Measurements from ENCODE around the gene PPIP5K2.
A peak's percentile ranks its signal among the peaks of the same experiment; 100 is the strongest.
"Not testable (repeated sequence)": the region's sequence is repeated elsewhere in the genome, so short reads cannot be mapped to it uniquely, and the experiment has no call there.

PPIP5K2 gene

GRCh38 chr5:103126557-103126956 is 6.5 kb downstream of the PPIP5K2 start:
- DNase-seq: no peak

- no peak for DNase-seq
These were observed 7.3 kb downstream of the PPIP5K2 start for GRCh38 chr5:103127292-103127817.

GRCh38 chr5:103128202-103128601 is 8.1 kb downstream of the PPIP5K2 start:
- no peak for DNase-seq

GRCh38 chr5:103132684-103133083 is 12.6 kb downstream of the PPIP5K2 start:
- no peak for DNase-seq

- DNase-seq: no peak
These were observed 13.1 kb downstream of the PPIP5K2 start for GRCh38 chr5:103133231-103133630.

GRCh38 chr5:103135461-103135860 is 15.4 kb downstream of the PPIP5K2 start:
- no peak for DNase-seq

GRCh38 chr5:103138202-103138690 is 18.1 kb downstream of the PPIP5K2 start:
- no peak for DNase-seq

GRCh38 chr5:103139264-103139865 is 19.3 kb downstream of the PPIP5K2 start:
- DNase-seq: peak; percentile 57

GRCh38 chr5:103142132-103142531 is 22.0 kb downstream of the PPIP5K2 start:
- not testable (repeated sequence) for DNase-seq

GRCh38 chr5:103145196-103145595 is 25.1 kb downstream of the PPIP5K2 start:
- DNase-seq: no peak

- DNase-seq: no peak
These were observed 28.1 kb downstream of the PPIP5K2 start for GRCh38 chr5:103148213-103148612.

GRCh38 chr5:103151156-103151555 is 31.1 kb downstream of the PPIP5K2 start:
- no peak for DNase-seq

GRCh38 chr5:103166706-103167105 is 46.6 kb downstream of the PPIP5K2 start:
- no peak for DNase-seq

GRCh38 chr5:103174147-103174546 is 54.0 kb downstream of the PPIP5K2 start:
- DNase-seq: no peak

GRCh38 chr5:103177543-103177942 is 57.4 kb downstream of the PPIP5K2 start:
- DNase-seq: no peak

GRCh38 chr5:103178167-103178566 is 58.1 kb downstream of the PPIP5K2 start:
- DNase-seq: no peak

- DNase-seq: no peak
These were observed 66.1 kb downstream of the PPIP5K2 start for GRCh38 chr5:103186152-103186551.

GRCh38 chr5:103188436-103188835 is 68.3 kb downstream of the PPIP5K2 start:
- no peak for DNase-seq

GRCh38 chr5:103203226-103203625 is 83.1 kb downstream of the PPIP5K2 start:
- DNase-seq: no peak

- DNase-seq: not testable (repeated sequence)
These were observed 84.9 kb downstream of the PPIP5K2 start for GRCh38 chr5:103204990-103205389.

- no peak for DNase-seq
These were observed 86.0 kb downstream of the PPIP5K2 start for GRCh38 chr5:103205991-103206700.

- DNase-seq: no peak
These were observed 86.9 kb downstream of the PPIP5K2 start for GRCh38 chr5:103207011-103207410.

GRCh38 chr5:103207653-103208052 is 87.6 kb downstream of the PPIP5K2 start:
- DNase-seq: no peak

GRCh38 chr5:103208460-103208859 is 88.4 kb downstream of the PPIP5K2 start:
- DNase-seq: no peak
